Activated B cell treated with CpG ODN at 0.5 μM for 24 hours (primary cell): ENCODE measurements around the gene ADORA3. TPM values are rescaled to one million over a fixed set of nuclear protein-coding genes. Genes with fewer than 3 reads are reported as not detected.

Experiments used
- ATAC-seq: fragments of 200-7000 bp; cut with Tn5 transposase; one replicate; pipeline ENCODE4 v1.10.0; 2021; ENCODE audit warnings: low read depth, mild to moderate bottlenecking, moderate library complexity
- CTCF ChIA-PET: fragments of 350-600 bp; sonication (Branson Sonifier 250); formaldehyde crosslinking; loops from one replicate; lab custom pipeline; 2021; ENCODE audit warnings: antibody characterized with exemption; lab: Charles Lee
- POLR2A ChIA-PET: fragments of 350-600 bp; sonication (Branson Sonifier 250); formaldehyde crosslinking; loops from one replicate; lab custom pipeline; 2021; ENCODE audit warnings: antibody characterized with exemption; lab: Charles Lee
- DNase-seq: peaks from one replicate; pipeline ENCODE4 v3.0.0; 2022
- H3K27ac Mint-ChIP-seq: one replicate; pipeline ENCODE4 v1.8.0; 2020; ENCODE audit warnings: mixed read lengths
- H3K27me3 Mint-ChIP-seq: one replicate; pipeline ENCODE4 v1.8.0; 2021; ENCODE audit warnings: mixed read lengths
- H3K36me3 Mint-ChIP-seq: one replicate; pipeline ENCODE4 v1.8.0; 2021; ENCODE audit warnings: low read depth, mixed read lengths
- H3K4me1 Mint-ChIP-seq: one replicate; pipeline ENCODE4 v1.8.0; 2021; ENCODE audit warnings: mixed read lengths
- H3K4me3 Mint-ChIP-seq: one replicate; pipeline ENCODE4 v1.8.0; 2020; ENCODE audit warnings: mild to moderate bottlenecking, mixed read lengths
- H3K9me3 Mint-ChIP-seq: one replicate; pipeline ENCODE4 v1.8.0; 2020; ENCODE audit warnings: mixed read lengths
- intact Hi-C: fragments of 100-400 bp; cut with micrococcal nuclease; formaldehyde crosslinking; loops from one replicate; pipeline ENCODE4 v1.15.1; 2024
- total RNA-seq: library from RNA; stranded (reverse); gene quantifications from 2 replicates; pipeline ENCODE4 v1.2.3, GENCODE V29; 2022
- TF ChIP-seq, protein P1 (sequence below): fragments of 200-600 bp; IDR thresholded peaks from one replicate; pipeline ENCODE4 v1.8.0; 2022; ENCODE audit warnings: antibody characterized with exemption, mild to moderate bottlenecking

The ADORA3 gene
- total RNA-seq, 1 donor from 2014 or later = not detected

DNA sequence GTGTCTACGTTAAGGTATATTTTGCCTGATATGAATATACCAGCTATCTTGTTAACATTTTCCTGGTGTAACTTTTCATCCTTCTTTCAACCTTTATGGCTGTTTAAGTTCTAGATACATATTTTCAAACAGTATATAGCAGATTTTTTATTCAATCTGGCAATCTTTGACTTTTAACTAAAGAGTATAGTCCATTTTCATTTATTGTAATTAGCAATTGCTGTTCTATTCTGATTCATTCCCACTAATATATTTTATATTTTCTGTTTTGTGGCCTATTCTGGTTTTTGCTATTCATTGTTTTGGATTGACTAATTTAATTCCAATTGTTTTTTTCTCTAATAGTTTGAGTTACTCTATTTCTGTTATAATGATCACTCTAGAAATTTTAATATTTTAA, 37.0 kb downstream of the ADORA3 start:
- H3K4me1 Mint-ChIP-seq = no peaks in the 10 kb centered on the region
- intact Hi-C loops = no loop called here
- ChIA-PET POLR2A (interaction anchor here (2.7 kb wide), 1 partner anchor 10 kb away, joined by 9 read pairs; no protein-coding TSS in a partner anchor), CTCF (interaction anchor here (0.7 to 1.5 kb wide), 3 partner anchors 10 to 303 kb away, joined by 3 read pairs; no protein-coding TSS in a partner anchor)
- peaks cover 36% of the 10 kb centered on the region for H3K36me3 Mint-ChIP-seq
- ATAC-seq (no peak), DNase-seq (no peak)
- no peaks in the 10 kb centered on the region for H3K27me3 Mint-ChIP-seq
- TF ChIP-seq, protein P1, sequence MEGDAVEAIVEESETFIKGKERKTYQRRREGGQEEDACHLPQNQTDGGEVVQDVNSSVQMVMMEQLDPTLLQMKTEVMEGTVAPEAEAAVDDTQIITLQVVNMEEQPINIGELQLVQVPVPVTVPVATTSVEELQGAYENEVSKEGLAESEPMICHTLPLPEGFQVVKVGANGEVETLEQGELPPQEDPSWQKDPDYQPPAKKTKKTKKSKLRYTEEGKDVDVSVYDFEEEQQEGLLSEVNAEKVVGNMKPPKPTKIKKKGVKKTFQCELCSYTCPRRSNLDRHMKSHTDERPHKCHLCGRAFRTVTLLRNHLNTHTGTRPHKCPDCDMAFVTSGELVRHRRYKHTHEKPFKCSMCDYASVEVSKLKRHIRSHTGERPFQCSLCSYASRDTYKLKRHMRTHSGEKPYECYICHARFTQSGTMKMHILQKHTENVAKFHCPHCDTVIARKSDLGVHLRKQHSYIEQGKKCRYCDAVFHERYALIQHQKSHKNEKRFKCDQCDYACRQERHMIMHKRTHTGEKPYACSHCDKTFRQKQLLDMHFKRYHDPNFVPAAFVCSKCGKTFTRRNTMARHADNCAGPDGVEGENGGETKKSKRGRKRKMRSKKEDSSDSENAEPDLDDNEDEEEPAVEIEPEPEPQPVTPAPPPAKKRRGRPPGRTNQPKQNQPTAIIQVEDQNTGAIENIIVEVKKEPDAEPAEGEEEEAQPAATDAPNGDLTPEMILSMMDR = no peak
- no peaks in the 10 kb centered on the region for H3K9me3 Mint-ChIP-seq
- no peak overlapping the region for H3K4me3 Mint-ChIP-seq
- no peak overlapping the region for H3K27ac Mint-ChIP-seq

DNA sequence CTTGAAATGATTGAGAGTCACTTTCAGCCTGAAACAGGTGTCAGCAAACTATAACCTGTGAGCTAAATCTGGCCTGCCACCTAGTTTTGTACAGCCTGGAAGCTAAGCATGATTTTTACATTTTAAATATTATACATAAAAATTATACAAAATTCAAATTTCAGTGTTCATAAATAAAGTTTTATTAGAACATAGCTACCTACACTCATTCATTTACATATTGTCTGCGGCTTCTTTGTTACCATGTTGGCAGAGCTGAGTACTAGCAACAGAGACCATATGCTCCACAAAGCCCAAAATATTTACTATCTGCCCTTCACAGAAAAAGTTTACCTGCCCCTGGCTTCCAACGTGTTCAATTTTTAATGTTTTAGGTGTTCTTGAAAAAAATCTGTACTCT, 37.7 kb downstream of the ADORA3 start:
- TF ChIP-seq, protein P1 = no peak
- H3K36me3 Mint-ChIP-seq = peaks cover 43% of the 10 kb centered on the region
- DNase-seq (no peak), ATAC-seq (no peak)
- H3K27ac Mint-ChIP-seq = no peak overlapping the region
- no peaks in the 10 kb centered on the region for H3K9me3 Mint-ChIP-seq
- ChIA-PET POLR2A (interaction anchor here (0.9 to 1.3 kb wide), 4 partner anchors 11 to 32 kb away, joined by 3 to 5 read pairs (median 3); partner anchors contain the start of genes ATP5PB and WDR77), CTCF (interaction anchor here (0.7 to 1.5 kb wide), 3 partner anchors 11 to 303 kb away, joined by 3 read pairs; no protein-coding TSS in a partner anchor)
- no peaks in the 10 kb centered on the region for H3K4me1 Mint-ChIP-seq
- intact Hi-C loops = no loop called here
- H3K27me3 Mint-ChIP-seq = no peaks in the 10 kb centered on the region
- H3K4me3 Mint-ChIP-seq = no peak overlapping the region

DNA sequence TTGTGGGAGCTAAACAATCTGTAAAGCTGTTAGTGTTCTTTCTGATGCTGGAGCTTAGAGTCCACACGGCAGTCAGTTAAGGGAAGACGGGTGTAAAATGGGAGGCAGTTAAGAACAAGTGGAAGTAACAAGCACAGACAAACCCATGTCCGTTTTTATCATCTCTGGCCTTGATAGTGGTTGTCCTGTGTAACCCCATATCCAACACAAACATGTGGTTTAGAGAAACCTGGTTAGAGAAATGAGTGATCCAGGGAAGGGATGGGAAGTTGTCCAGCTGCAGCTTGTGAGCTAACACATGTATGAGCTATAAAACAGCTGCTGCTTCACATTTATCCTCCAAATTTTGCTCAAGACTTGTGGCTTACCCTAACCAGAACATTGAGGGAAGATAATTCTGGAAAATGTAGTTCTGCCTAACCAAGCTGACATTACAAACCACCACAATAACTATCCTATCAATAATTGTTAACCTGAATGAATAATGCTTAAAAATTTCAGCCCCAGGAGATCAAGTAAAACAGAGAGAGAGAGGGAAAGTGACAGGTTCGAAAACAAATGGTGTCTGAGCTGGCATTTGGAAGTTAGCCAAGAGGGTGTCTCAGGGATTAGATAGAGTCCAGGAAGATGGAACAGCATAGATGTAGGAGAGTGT, 40.3 kb downstream of the ADORA3 start:
- Mint-ChIP-seq H3K4me3 (no peak overlapping the region), H3K4me1 (no peaks in the 10 kb centered on the region), H3K27ac (no peak overlapping the region), H3K9me3 (no peaks in the 10 kb centered on the region), H3K36me3 (peaks cover 63% of the 10 kb centered on the region), H3K27me3 (no peaks in the 10 kb centered on the region)
- ATAC-seq (no peak), DNase-seq (no peak)
- CTCF ChIA-PET = interaction anchor here (1.2 kb wide), 1 partner anchor 45 kb away, joined by 3 read pairs; no protein-coding TSS in a partner anchor
- TF ChIP-seq, protein P1 = no peak
- intact Hi-C loops = no loop called here
- POLR2A ChIA-PET = interaction anchor here (1.5 to 1.8 kb wide), 3 partner anchors 8 to 12 kb away, joined by 3 to 7 read pairs (median 5); no protein-coding TSS in a partner anchor

DNA sequence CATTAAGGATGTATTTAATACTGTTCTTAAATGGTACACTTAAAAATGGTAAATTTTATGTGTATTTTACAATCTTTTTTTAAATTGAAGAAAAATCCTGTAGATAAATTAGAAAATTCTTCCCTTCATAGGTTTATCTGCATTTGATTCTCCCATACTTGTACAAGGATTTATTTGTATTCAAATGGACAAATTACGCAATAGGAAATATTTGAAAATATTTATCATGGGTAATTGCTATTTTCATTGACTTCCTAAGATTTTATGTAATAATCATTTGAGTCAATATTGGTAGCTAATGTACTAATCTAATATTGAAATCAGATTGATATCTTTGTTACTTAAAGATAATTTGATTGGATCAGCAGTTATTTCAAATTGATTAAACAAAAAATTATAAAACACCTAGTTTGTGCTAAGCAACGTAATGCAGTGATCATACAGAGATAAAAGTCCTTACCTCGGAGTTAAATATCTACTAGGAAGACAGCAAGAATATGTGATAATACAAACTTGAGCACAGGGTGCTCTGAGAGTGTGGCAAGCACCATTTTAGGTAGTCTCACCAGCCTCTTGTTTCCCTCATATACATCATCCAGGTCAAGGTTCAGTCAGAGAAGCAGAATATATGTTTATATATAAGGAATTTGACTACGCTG, 40.9 kb downstream of the ADORA3 start:
- TF ChIP-seq, protein P1 = no peak
- CTCF ChIA-PET = interaction anchor here (1.2 kb wide), 1 partner anchor 45 kb away, joined by 3 read pairs; no protein-coding TSS in a partner anchor
- intact Hi-C loops = no loop called here
- no peak for DNase-seq
- H3K4me1 Mint-ChIP-seq = no peaks in the 10 kb centered on the region
- peaks cover 68% of the 10 kb centered on the region for H3K36me3 Mint-ChIP-seq
- H3K4me3 Mint-ChIP-seq = no peak overlapping the region
- ATAC-seq = no peak
- H3K27me3 Mint-ChIP-seq = no peaks in the 10 kb centered on the region
- POLR2A ChIA-PET = interaction anchor here (0.7 to 1.8 kb wide), 5 partner anchors 9 to 14 kb away, joined by 3 to 7 read pairs (median 3); partner anchors contain the start of gene WDR77
- no peaks in the 10 kb centered on the region for H3K9me3 Mint-ChIP-seq
- H3K27ac Mint-ChIP-seq = no peak overlapping the region

DNA sequence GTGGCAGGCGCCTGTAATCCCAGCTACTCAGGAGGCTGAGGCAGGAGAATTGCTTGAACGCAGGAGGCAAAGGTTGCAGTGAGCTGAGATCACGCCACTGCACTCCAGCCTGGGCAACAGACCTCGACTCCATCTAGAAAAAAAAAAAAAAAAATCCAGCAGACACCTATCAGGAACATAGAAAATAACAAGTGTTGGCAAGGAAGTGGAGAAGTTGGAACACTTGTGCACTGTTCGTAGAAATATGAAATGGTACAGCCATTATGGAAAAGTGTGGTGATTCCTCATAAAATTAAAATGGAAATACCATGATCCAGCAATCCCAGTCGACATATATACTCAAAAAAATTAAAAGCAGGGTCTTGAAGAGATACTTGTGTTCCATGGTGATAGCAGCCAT, 41.7 kb downstream of the ADORA3 start:
- Mint-ChIP-seq H3K36me3 (peaks cover 73% of the 10 kb centered on the region), H3K4me1 (no peaks in the 10 kb centered on the region), H3K9me3 (no peaks in the 10 kb centered on the region), H3K4me3 (no peak overlapping the region), H3K27ac (no peak overlapping the region), H3K27me3 (no peaks in the 10 kb centered on the region)
- intact Hi-C loops = no loop called here
- ChIA-PET CTCF (interaction anchor here (0.7 to 1.4 kb wide), 2 partner anchors 46 to 114 kb away, joined by 4 read pairs; no protein-coding TSS in a partner anchor), POLR2A (interaction anchor here (0.7 to 1.8 kb wide), 4 partner anchors 8 to 14 kb away, joined by 3 to 7 read pairs (median 4); partner anchors contain the start of gene WDR77)
- ATAC-seq = no peak
- no peak for DNase-seq
- TF ChIP-seq, protein P1 = no peak
